Colonic mucosa (tissue), 4 donors: ENCODE measurements around the gene TBCD. TPM values are rescaled to one million over a fixed set of nuclear protein-coding genes. Genes with fewer than 3 reads are reported as not detected.

Experiments
- DNase-seq: peaks from one replicate; pipeline ENCODE4 v3.0.0-alpha.2; 2020
- H3K27ac ChIP-seq: fragments of 200-600 bp; one replicate; pipeline ENCODE4 v1.8.0; 2021
- H3K27me3 ChIP-seq: fragments of 200-600 bp; one replicate; pipeline ENCODE4 v1.8.0; 2021
- H3K36me3 ChIP-seq: fragments of 200-600 bp; one replicate; pipeline ENCODE4 v1.8.0; 2021
- H3K4me1 ChIP-seq: fragments of 200-600 bp; one replicate; pipeline ENCODE4 v1.8.0; 2021; ENCODE audit warnings: mild to moderate bottlenecking
- H3K4me3 ChIP-seq: fragments of 200-600 bp; one replicate; pipeline ENCODE4 v1.8.0; 2021
- H3K9ac ChIP-seq, 2 donors: one replicate each; pipeline ENCODE4 v1.7.0; 2013; ENCODE audit warnings: control low read depth in 2 of 2, low read depth in 2 of 2, low read length in 2 of 2
- H3K9me3 ChIP-seq: fragments of 200-600 bp; one replicate; pipeline ENCODE4 v1.8.0; 2021
- CTCF ChIP-seq: fragments of 200-600 bp; IDR thresholded peaks from one replicate; pipeline ENCODE4 v1.8.0; 2022; ENCODE audit warnings: antibody characterized with exemption, mild to moderate bottlenecking
- intact Hi-C: fragments of 100-400 bp; cut with DNase I; formaldehyde crosslinking; loops from one replicate; pipeline ENCODE4 v1.14.1; 2022
- total RNA-seq, 2 donors: library from RNA; stranded (reverse); fragmentation: NEBNext Ultra II Directional in 1 of 2; extraction: Animal tissue kit (Norgen Biotek cat#: 25700) in 1 of 2; gene quantifications; one replicate each; pipeline ENCODE4 v1.2.1, GENCODE V29; 2021
- donor health status: healthy.
- donor health status: DM: no; HTN: no; CAD: no.
- donor health status: DM: no; HTN: no; CAD: no.

TBCD gene
- total RNA-seq, 2 donors from 2014 or later: 49.2 to 101 TPM

DNA sequence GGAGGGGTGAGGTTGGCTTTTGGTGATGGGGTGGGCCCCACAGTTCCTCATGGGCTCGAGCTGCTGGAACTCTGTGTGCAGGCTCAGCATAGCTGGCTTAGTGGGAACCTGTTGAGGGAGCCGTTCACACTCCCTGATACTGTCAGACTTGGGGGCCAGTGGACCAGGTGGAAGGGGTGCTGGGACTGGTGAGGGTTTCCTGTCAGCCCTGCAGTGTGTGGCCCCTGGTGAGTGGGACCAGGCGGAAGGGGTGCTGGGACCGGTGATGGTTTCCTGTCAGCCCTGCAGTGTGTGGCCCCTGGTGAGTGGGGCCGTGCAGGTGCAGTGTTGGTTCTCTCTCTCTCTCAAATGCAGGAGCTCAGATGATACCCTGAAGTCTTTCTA, 133.1 kb downstream of the TBCD start:
- no peak overlapping the region for H3K9ac ChIP-seq
- DNase-seq: no peak
- H3K36me3 ChIP-seq: no peaks in the 10 kb centered on the region
- no peaks in the 10 kb centered on the region for H3K9me3 ChIP-seq
- H3K4me3 ChIP-seq: no peak overlapping the region
- H3K27me3 ChIP-seq: no peaks in the 10 kb centered on the region
- no peak for TF ChIP-seq CTCF
- intact Hi-C loops: no loop called here
- H3K27ac ChIP-seq: no peak overlapping the region
- H3K4me1 ChIP-seq: peaks cover 9% of the 10 kb centered on the region

- Histone ChIP-seq H3K27me3 (no peaks in the 10 kb centered on the region), H3K27ac (no peak overlapping the region), H3K9me3 (no peaks in the 10 kb centered on the region), H3K4me3 (no peak overlapping the region), H3K9ac (no peak overlapping the region), H3K4me1 (peaks cover 5% of the 10 kb centered on the region), H3K36me3 (no peaks in the 10 kb centered on the region)
- no peak for TF ChIP-seq CTCF
- DNase-seq: no peak
- intact Hi-C loops: no loop called here
These were observed 135.6 kb downstream of the TBCD start for GRCh38 chr17:82887255-82888164.

- H3K4me1 ChIP-seq: peaks cover 3% of the 10 kb centered on the region
- H3K27ac ChIP-seq: peak overlapping the region; percentile 69
- H3K4me3 ChIP-seq: no peak overlapping the region
- H3K27me3 ChIP-seq: no peaks in the 10 kb centered on the region
- peak overlapping the region; percentile 18 to 59 for H3K9ac ChIP-seq
- intact Hi-C loops: no loop called here
- peak; percentile 62 for DNase-seq
- TF ChIP-seq CTCF: no peak
- H3K36me3 ChIP-seq: no peaks in the 10 kb centered on the region
- no peaks in the 10 kb centered on the region for H3K9me3 ChIP-seq
These were observed 137.0 kb downstream of the TBCD start for GRCh38 chr17:82888583-82889495.

DNA sequence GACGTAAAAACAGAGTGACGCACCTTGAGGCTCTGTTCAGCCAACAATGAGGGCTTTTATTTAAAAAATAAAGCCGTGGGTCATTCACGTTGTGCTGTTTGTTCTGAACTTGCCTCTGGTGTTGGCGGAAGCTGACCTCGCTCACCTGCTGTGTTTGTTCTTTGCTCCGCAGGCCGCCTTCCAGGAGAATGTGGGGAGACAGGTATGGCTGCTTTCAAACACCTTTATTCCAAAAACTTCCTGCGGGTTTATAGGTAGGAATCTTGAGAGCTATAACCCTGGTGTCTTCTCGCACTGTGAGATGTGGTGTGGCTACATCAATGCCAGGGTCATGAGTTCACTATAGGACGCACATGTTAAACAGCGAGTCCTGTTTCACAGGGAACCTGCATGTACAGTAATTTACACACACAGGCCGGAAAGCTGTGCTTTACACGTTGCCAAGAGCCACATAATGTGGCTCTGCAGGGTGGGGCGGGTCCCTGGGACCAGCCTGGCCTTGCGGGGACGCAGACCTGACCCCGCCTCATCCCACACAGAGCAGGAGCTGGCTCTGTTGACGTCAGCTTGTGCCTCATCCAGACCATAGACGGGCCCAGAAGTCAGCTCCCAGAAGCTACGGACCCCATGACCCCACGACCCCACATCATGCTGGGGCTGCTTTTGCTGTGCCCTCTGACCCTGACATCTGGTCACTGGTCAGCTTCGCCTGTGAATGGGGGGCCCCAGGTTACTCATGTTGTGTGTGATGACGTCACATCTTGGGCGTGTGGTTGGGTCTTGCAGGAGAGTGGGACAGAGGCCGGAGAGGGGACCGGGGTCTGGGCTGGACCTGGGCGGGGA, 137.9 kb downstream of the TBCD start:
- Histone ChIP-seq H3K27me3 (no peaks in the 10 kb centered on the region), H3K27ac (peak overlapping the region; percentile 69), H3K4me3 (no peak overlapping the region), H3K9ac (peak overlapping the region; percentile 16 to 59), H3K4me1 (peaks cover 7% of the 10 kb centered on the region), H3K36me3 (no peaks in the 10 kb centered on the region), H3K9me3 (no peaks in the 10 kb centered on the region)
- TF ChIP-seq CTCF: no peak
- DNase-seq: peak; percentile 83
- intact Hi-C loops: no loop called here

- no peaks in the 10 kb centered on the region for H3K27me3 ChIP-seq
- H3K27ac ChIP-seq: peak overlapping the region; percentile 69
- H3K4me1 ChIP-seq: peaks cover 7% of the 10 kb centered on the region
- H3K9ac ChIP-seq: peak overlapping the region in 1 of 2 donors; percentile 59
- no peaks in the 10 kb centered on the region for H3K36me3 ChIP-seq
- H3K4me3 ChIP-seq: no peak overlapping the region
- DNase-seq: no peak
- no peaks in the 10 kb centered on the region for H3K9me3 ChIP-seq
- TF ChIP-seq CTCF: no peak
- intact Hi-C loops: no loop called here
These were observed 138.5 kb downstream of the TBCD start for GRCh38 chr17:82890339-82890730.
